Uterus (tissue), 2 donors: ENCODE data around the gene TMEM109.

Source experiments
- CTCF ChIP-seq, 4 experiments: fragments of 200-600 bp in 2 of 4; fragments of 450-650 bp in 2 of 4; sonication (generic) in 2 of 4; IDR thresholded peaks; one replicate each; pipeline ENCODE4 v1.5.1; 2016 to 2019; ENCODE audit warnings: antibody characterized with exemption in 4 of 4, mild to moderate bottlenecking in 2 of 4, moderate library complexity in 1 of 4
- POLR2A ChIP-seq, 2 donors: fragments of 450-650 bp; IDR thresholded peaks; one replicate each; pipeline ENCODE4 v1.6.1; 2016; ENCODE audit warnings: antibody characterized with exemption in 2 of 2, mild to moderate bottlenecking in 1 of 2, moderate library complexity in 1 of 2

- TF ChIP-seq CTCF (IDR thresholded peaks at IDR 0.05) (no peak), POLR2A (IDR thresholded peaks at IDR 0.05) (no peak)
These were observed 37.1 kb downstream of the TMEM109 start for GRCh38 chr11:60950933-60951605.
